ENCODE results near the gene DPYSL5. TPM values are rescaled to one million over a fixed set of nuclear protein-coding genes. Genes with fewer than 3 reads are reported as not detected.

Gene DPYSL5
- total RNA-seq, 1 donor from 2014 or later, result under 0.01 TPM

- DNase-seq (ENCODE audit: low read depth in 2 of 2), result no peak
Observed at GRCh38 chr2:26988058-26988860, 140.3 kb downstream of the DPYSL5 start.

GRCh38 chr2:26989156-26989555, 141.2 kb downstream of the DPYSL5 start:
- DNase-seq (ENCODE audit: low read depth in 2 of 2), result no peak

- DNase-seq (ENCODE audit: low read depth in 2 of 2), result no peak
Observed at GRCh38 chr2:26991717-26992116, 143.8 kb downstream of the DPYSL5 start.

- no peak for DNase-seq (ENCODE audit: low read depth in 2 of 2)
Observed at GRCh38 chr2:26993768-26994167, 145.8 kb downstream of the DPYSL5 start.

GRCh38 chr2:26994983-26995382, 147.1 kb downstream of the DPYSL5 start:
- no peak for DNase-seq (ENCODE audit: low read depth in 2 of 2)

- DNase-seq (ENCODE audit: low read depth in 2 of 2), result no peak
Observed at GRCh38 chr2:26997394-26997793, 149.5 kb downstream of the DPYSL5 start.

- DNase-seq (ENCODE audit: low read depth in 2 of 2), result no peak
Observed at GRCh38 chr2:26998323-26998722, 150.4 kb downstream of the DPYSL5 start.

Other genes with a start within 250 kb of the DPYSL5 start
- not detected in 2 replicates for gene CIB4, start 206.8 kb upstream of the DPYSL5 start, total RNA-seq
- gene KCNK3, start 155.4 kb upstream of the DPYSL5 start, total RNA-seq, result not detected in 2 replicates
- gene SLC35F6, start 83.8 kb upstream of the DPYSL5 start, total RNA-seq, result 28.6 and 57.0 TPM in 2 replicates
- gene CENPA, start 62.1 kb upstream of the DPYSL5 start, total RNA-seq, result 5.2 and 17.1 TPM in 2 replicates
- 0.64 and 2.0 TPM in 2 replicates for gene MAPRE3, start 122.5 kb downstream of the DPYSL5 start, total RNA-seq
- 14.4 and 28.3 TPM in 2 replicates for gene TMEM214, start 184.8 kb downstream of the DPYSL5 start, total RNA-seq
- 16.2 and 18.1 TPM in 2 replicates for gene AGBL5, start 203.5 kb downstream of the DPYSL5 start, total RNA-seq
- 418 and 498 TPM in 2 replicates for gene OST4, start 223.5 kb downstream of the DPYSL5 start, total RNA-seq
- 21.3 and 37.0 TPM in 2 replicates for gene EMILIN1, start 230.5 kb downstream of the DPYSL5 start, total RNA-seq
- 3.0 and 3.2 TPM in 2 replicates for gene KHK, start 238.6 kb downstream of the DPYSL5 start, total RNA-seq

Measured in dermis microvascular lymphatic vessel endothelial cell (primary cell).